Right atrium auricular region (tissue), 2 donors: ENCODE results near the gene TMEM128. TPM values are rescaled to one million over a fixed set of nuclear protein-coding genes. Genes with fewer than 3 reads are reported as not detected.

Source experiments
- DNase-seq: peaks from one replicate; pipeline ENCODE4 v3.0.0-alpha.2; 2019; ENCODE audit warnings: low spot score
- H3K27ac ChIP-seq, 2 donors: fragments of 200-600 bp; sonication (generic); 1 replicate in 1 of 2; 2 replicates in 1 of 2; pipeline ENCODE4 v1.5.1; 2016 to 2019
- H3K27me3 ChIP-seq, 2 donors: fragments of 200-600 bp; sonication (generic); one replicate each; pipeline versions ENCODE4 v1.5.1 to v1.6.0; 2017 to 2019
- H3K36me3 ChIP-seq: fragments of 200-600 bp; sonication (generic); one replicate; pipeline ENCODE4 v1.5.1; 2016
- H3K4me1 ChIP-seq, 2 donors: fragments of 200-600 bp; sonication (generic); one replicate each; pipeline versions ENCODE4 v1.5.1 to v1.6.0; 2017 to 2019
- H3K4me3 ChIP-seq, 2 donors: fragments of 200-600 bp; sonication (generic); 1 replicate in 1 of 2; 2 replicates in 1 of 2; pipeline ENCODE4 v1.5.1; 2017 to 2019; ENCODE audit warnings: mild to moderate bottlenecking in 1 of 2, moderate library complexity in 1 of 2
- H3K9me3 ChIP-seq, 2 donors: fragments of 200-600 bp; sonication (generic); one replicate each; pipeline ENCODE4 v1.5.1; 2019
- total RNA-seq, 2 donors: library from RNA; depleted of rRNA; stranded (reverse); fragments of >200 nt; gene quantifications; one replicate each; pipeline ENCODE4 v1.1.0, GENCODE V29; 2016
- TF ChIP-seq, protein P1 (sequence below), 2 donors: fragments of 200-600 bp; sonication (generic); IDR thresholded peaks; one replicate each; pipeline ENCODE4 v1.5.1; 2019; ENCODE audit warnings: antibody characterized with exemption in 2 of 2

Gene TMEM128
- total RNA-seq, 2 donors from 2014 or later, result 14.5 to 14.9 TPM

DNA sequence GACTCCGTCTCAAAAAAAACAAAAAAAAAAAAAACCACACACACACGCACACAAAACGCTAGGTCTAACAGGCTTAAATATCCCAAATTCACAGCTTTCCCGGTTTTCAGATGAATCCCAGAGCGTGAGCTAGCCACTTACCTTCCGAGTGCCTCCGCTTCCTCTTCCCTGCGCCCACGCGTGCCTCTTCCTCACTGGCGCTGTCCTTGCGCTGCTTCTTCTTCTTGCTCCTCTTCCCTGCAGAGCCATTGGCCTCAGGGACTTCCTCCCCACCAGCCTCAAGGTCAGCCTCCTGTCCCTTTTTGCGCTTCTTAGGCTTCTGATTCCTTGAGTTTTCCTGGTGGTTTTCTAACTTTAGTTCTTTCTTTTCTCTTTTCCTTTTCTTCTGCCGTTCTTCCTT lies 26.2 kb upstream of the TMEM128 start:
- Histone ChIP-seq H3K27me3 (no peaks in the 10 kb centered on the region), H3K27ac (no peak overlapping the region), H3K36me3 (peaks cover 46% of the 10 kb centered on the region), H3K9me3 (no peaks in the 10 kb centered on the region), H3K4me3 (no peak overlapping the region), H3K4me1 (no peaks in the 10 kb centered on the region)
- TF ChIP-seq, protein P1, sequence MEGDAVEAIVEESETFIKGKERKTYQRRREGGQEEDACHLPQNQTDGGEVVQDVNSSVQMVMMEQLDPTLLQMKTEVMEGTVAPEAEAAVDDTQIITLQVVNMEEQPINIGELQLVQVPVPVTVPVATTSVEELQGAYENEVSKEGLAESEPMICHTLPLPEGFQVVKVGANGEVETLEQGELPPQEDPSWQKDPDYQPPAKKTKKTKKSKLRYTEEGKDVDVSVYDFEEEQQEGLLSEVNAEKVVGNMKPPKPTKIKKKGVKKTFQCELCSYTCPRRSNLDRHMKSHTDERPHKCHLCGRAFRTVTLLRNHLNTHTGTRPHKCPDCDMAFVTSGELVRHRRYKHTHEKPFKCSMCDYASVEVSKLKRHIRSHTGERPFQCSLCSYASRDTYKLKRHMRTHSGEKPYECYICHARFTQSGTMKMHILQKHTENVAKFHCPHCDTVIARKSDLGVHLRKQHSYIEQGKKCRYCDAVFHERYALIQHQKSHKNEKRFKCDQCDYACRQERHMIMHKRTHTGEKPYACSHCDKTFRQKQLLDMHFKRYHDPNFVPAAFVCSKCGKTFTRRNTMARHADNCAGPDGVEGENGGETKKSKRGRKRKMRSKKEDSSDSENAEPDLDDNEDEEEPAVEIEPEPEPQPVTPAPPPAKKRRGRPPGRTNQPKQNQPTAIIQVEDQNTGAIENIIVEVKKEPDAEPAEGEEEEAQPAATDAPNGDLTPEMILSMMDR (IDR thresholded peaks at IDR 0.05), result no peak
- DNase-seq, result no peak

DNA sequence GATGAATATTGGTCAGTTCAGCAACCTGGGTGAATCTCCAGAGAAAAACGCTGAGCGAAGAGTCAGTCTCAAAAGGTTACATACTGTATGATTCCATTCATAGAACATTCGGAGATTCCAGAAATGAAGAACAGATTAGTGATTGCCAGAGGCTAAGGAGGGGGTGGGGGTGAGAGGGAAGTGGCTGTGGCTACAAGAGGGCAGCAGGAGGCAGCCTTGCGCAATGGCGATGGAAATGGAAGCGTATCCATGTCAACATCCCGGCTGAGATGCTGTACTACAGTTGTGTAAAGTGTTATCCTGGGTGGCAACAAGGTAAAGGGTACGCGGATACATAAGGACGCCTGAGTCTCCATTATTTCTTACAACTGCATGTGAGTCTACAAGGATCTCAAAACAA lies 23.9 kb upstream of the TMEM128 start:
- no peak overlapping the region for H3K27ac ChIP-seq

DNA sequence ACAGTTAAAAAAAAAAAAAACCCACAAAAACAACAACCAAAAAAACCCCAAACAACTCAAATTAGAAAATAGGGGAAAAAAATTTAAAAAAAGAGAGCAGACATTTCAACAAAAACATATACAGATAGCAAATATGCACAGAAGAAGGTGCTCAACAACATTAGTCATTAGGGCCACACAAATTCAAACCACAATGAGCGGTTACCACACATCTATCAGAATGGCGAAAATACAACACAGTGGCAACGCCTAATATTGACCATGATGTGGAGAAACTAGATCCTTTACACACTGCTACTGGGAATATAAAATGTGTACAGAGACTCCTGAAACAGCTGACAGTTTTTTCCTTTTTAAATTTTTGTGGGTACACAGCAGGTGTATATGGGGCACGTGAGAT lies 22.5 kb upstream of the TMEM128 start:
- no peak overlapping the region for H3K27ac ChIP-seq
- no peaks in the 10 kb centered on the region for H3K9me3 ChIP-seq
- H3K4me3 ChIP-seq, result no peak overlapping the region
- H3K27me3 ChIP-seq, result no peaks in the 10 kb centered on the region
- DNase-seq, result no peak
- TF ChIP-seq, protein P1 (IDR thresholded peaks at IDR 0.05), result no peak
- H3K4me1 ChIP-seq, result no peaks in the 10 kb centered on the region
- H3K36me3 ChIP-seq, result peaks cover 29% of the 10 kb centered on the region

More for the DNA sequence above, 23.9 kb upstream of the TMEM128 start:
- TF ChIP-seq, protein P1 (IDR thresholded peaks at IDR 0.05), result no peak
- no peaks in the 10 kb centered on the region for H3K4me1 ChIP-seq
- no peak for DNase-seq
- H3K9me3 ChIP-seq, result no peaks in the 10 kb centered on the region
- peaks cover 35% of the 10 kb centered on the region for H3K36me3 ChIP-seq
- no peaks in the 10 kb centered on the region for H3K27me3 ChIP-seq
- H3K4me3 ChIP-seq, result no peak overlapping the region

DNA sequence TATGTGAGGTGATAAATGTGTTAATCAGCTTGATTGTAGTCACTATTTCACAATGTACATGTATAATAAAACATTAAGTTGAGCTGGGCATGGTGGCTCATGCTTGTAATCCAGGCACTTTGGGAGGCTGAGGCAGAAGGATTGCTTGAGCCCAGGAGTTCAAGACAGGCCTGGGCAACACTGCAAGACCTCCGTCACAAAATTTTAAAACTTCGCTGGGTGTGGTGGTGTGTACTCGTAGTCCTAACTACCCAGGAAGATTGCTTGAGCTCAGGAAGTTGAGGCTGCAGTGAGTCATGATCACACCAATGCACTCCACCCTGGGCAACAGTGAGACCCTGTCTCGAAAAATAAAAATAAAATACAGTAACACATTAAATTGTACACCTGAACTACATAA lies 21.8 kb upstream of the TMEM128 start:
- no peak overlapping the region for H3K27ac ChIP-seq
- H3K4me1 ChIP-seq, result no peaks in the 10 kb centered on the region
- H3K4me3 ChIP-seq, result no peak overlapping the region
- no peak for DNase-seq
- TF ChIP-seq, protein P1 (IDR thresholded peaks at IDR 0.05), result no peak
- no peaks in the 10 kb centered on the region for H3K9me3 ChIP-seq
- peaks cover 23% of the 10 kb centered on the region for H3K36me3 ChIP-seq
- no peaks in the 10 kb centered on the region for H3K27me3 ChIP-seq

DNA sequence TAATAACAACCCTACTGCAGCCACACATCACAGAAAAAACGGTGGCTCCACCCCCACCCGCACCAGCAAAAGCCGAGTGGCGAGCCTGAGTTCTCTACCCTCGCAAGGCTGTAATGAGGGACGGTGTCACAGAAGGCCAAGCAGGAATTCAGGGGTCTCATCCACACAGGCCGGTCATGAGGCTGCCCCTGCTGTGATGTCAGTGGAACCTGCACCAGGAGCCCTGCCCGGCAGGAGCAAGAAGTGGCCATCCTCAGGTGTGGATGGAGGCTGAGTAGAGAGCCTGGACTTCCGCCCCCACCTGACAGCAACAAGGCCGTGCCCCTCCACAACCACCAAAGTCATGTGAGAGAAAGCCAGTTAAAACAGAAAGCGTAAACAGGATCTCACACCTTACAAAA lies 21.3 kb upstream of the TMEM128 start:
- DNase-seq, result no peak
- Histone ChIP-seq H3K27me3 (no peaks in the 10 kb centered on the region), H3K9me3 (no peaks in the 10 kb centered on the region), H3K4me1 (no peaks in the 10 kb centered on the region), H3K27ac (no peak overlapping the region), H3K4me3 (no peak overlapping the region), H3K36me3 (peaks cover 18% of the 10 kb centered on the region)
- TF ChIP-seq, protein P1 (IDR thresholded peaks at IDR 0.05), result no peak

DNA sequence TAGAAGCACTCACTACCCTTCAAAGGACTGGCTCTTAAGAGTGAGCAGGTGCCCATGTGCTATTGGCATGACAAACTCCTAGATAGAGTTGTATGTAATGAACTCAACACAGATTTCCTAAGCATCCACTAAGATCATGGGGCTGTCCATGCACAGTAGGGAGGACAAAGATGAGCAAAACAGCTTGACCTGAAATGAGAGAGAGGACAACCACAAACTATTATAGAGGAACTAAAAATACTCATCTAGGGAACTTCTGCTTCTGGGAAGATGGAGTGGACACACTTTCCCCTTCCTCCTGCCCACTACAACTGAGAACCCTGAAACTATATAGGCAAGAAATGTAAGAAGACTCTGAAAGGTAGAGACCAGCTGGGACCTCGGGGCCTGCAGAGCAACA lies 20.8 kb upstream of the TMEM128 start:
- Histone ChIP-seq H3K27me3 (no peaks in the 10 kb centered on the region), H3K36me3 (peaks cover 12% of the 10 kb centered on the region), H3K4me3 (no peak overlapping the region), H3K27ac (no peak overlapping the region), H3K9me3 (no peaks in the 10 kb centered on the region), H3K4me1 (no peaks in the 10 kb centered on the region)
- no peak for DNase-seq
- TF ChIP-seq, protein P1 (IDR thresholded peaks at IDR 0.05), result no peak
